Panc1 (cell line): ENCODE measurements around the gene GABRE.

Experiments used
- POLR2AphosphoS5 ChIP-seq: IDR thresholded peaks from 2 replicates; pipeline ENCODE4 v1.6.1; 2012; ENCODE audit warnings: mild to moderate bottlenecking, low read depth, low read length, moderate library complexity
- SIN3A ChIP-seq: IDR thresholded peaks from 2 replicates; pipeline ENCODE4 v1.6.1; 2012; ENCODE audit warnings: low read depth, mild to moderate bottlenecking, low read length, moderate library complexity, borderline replicate concordance; ENCODE audit not compliant: insufficient read depth
- TF ChIP-seq, protein P1 (sequence below): fragments of 450-650 bp; IDR thresholded peaks from 2 replicates; pipeline ENCODE4 v1.5.1; 2017; ENCODE audit warnings: mild to moderate bottlenecking
- TF ChIP-seq, protein P2 (sequence below), 2 experiments: IDR thresholded peaks; 2 replicates each; pipeline ENCODE4 v1.6.1; 2011 to 2012; ENCODE audit warnings: low read depth in 2 of 2, control low read depth in 1 of 2, low read length in 1 of 2, mild to moderate bottlenecking in 1 of 2, moderate library complexity in 1 of 2; ENCODE audit not compliant: insufficient read depth in 1 of 2

GRCh38 chrX:151958101-151958500 lies 16.4 kb downstream of the GABRE start:
- TF ChIP-seq, protein P1, sequence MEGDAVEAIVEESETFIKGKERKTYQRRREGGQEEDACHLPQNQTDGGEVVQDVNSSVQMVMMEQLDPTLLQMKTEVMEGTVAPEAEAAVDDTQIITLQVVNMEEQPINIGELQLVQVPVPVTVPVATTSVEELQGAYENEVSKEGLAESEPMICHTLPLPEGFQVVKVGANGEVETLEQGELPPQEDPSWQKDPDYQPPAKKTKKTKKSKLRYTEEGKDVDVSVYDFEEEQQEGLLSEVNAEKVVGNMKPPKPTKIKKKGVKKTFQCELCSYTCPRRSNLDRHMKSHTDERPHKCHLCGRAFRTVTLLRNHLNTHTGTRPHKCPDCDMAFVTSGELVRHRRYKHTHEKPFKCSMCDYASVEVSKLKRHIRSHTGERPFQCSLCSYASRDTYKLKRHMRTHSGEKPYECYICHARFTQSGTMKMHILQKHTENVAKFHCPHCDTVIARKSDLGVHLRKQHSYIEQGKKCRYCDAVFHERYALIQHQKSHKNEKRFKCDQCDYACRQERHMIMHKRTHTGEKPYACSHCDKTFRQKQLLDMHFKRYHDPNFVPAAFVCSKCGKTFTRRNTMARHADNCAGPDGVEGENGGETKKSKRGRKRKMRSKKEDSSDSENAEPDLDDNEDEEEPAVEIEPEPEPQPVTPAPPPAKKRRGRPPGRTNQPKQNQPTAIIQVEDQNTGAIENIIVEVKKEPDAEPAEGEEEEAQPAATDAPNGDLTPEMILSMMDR, result no peak
- no peak for TF ChIP-seq SIN3A
- TF ChIP-seq, protein P2, sequence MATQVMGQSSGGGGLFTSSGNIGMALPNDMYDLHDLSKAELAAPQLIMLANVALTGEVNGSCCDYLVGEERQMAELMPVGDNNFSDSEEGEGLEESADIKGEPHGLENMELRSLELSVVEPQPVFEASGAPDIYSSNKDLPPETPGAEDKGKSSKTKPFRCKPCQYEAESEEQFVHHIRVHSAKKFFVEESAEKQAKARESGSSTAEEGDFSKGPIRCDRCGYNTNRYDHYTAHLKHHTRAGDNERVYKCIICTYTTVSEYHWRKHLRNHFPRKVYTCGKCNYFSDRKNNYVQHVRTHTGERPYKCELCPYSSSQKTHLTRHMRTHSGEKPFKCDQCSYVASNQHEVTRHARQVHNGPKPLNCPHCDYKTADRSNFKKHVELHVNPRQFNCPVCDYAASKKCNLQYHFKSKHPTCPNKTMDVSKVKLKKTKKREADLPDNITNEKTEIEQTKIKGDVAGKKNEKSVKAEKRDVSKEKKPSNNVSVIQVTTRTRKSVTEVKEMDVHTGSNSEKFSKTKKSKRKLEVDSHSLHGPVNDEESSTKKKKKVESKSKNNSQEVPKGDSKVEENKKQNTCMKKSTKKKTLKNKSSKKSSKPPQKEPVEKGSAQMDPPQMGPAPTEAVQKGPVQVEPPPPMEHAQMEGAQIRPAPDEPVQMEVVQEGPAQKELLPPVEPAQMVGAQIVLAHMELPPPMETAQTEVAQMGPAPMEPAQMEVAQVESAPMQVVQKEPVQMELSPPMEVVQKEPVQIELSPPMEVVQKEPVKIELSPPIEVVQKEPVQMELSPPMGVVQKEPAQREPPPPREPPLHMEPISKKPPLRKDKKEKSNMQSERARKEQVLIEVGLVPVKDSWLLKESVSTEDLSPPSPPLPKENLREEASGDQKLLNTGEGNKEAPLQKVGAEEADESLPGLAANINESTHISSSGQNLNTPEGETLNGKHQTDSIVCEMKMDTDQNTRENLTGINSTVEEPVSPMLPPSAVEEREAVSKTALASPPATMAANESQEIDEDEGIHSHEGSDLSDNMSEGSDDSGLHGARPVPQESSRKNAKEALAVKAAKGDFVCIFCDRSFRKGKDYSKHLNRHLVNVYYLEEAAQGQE (IDR thresholded peaks at IDR 0.05; ENCODE audit: insufficient read depth in 1 of 2, low read depth in 2 of 2, low read length in 1 of 2), result no peak
- TF ChIP-seq POLR2AphosphoS5, result no peak
